ENCODE data around the gene MEGF10.

The MEGF10 gene

GRCh38 chr5:127367029-127367428, 76.4 kb downstream of the MEGF10 start:
- Histone ChIP-seq H3K4me2 (ENCODE audit: low read length) (no peak overlapping the region), H3K4me1 (ENCODE audit: low read length) (peaks cover 7% of the 10 kb centered on the region; the same call in 1 of the 2 replicates), H3K4me3 (ENCODE audit: low read length) (no peak overlapping the region), H3K27ac (ENCODE audit: low read length) (no peak overlapping the region), H3K9ac (ENCODE audit: low read length) (no peak overlapping the region), H2AFZ (ENCODE audit: low read depth, low read length) (no peak overlapping the region), H3K36me3 (replicated peaks; ENCODE audit: low read depth, low read length) (no peaks in the 10 kb centered on the region), H3K9me3 (ENCODE audit: insufficient read depth, low read length) (no peaks in the 10 kb centered on the region), H3K27me3 (ENCODE audit: low read depth, low read length) (0 out of 2 replicates have a peak, but pooled peaks cover 5% of the 10 kb centered on the region), H3K79me2 (ENCODE audit: low read length) (no peaks in the 10 kb centered on the region), H4K20me1 (ENCODE audit: insufficient read depth, low read length) (no peaks in the 10 kb centered on the region)
- TF ChIP-seq EZH2phosphoT487 (IDR thresholded peaks at IDR 0.05; ENCODE audit: low read depth) (no peak), CTCF (IDR thresholded peaks at IDR 0.05; ENCODE audit: low read depth, low read length) (no peak)

- Histone ChIP-seq H3K36me3 (replicated peaks; ENCODE audit: low read depth, low read length) (no peaks in the 10 kb centered on the region), H3K9me3 (ENCODE audit: insufficient read depth, low read length) (no peaks in the 10 kb centered on the region), H3K4me2 (ENCODE audit: low read length) (no peak overlapping the region), H3K4me3 (ENCODE audit: low read length) (no peak overlapping the region), H3K9ac (ENCODE audit: low read length) (no peak overlapping the region), H3K27me3 (ENCODE audit: low read depth, low read length) (0 out of 2 replicates have a peak, but pooled peaks cover 5% of the 10 kb centered on the region), H3K79me2 (ENCODE audit: low read length) (no peaks in the 10 kb centered on the region), H3K27ac (ENCODE audit: low read length) (no peak overlapping the region), H4K20me1 (ENCODE audit: insufficient read depth, low read length) (no peaks in the 10 kb centered on the region), H3K4me1 (ENCODE audit: low read length) (peaks cover 7% of the 10 kb centered on the region; the same call in 1 of the 2 replicates), H2AFZ (ENCODE audit: low read depth, low read length) (no peak overlapping the region)
- TF ChIP-seq EZH2phosphoT487 (IDR thresholded peaks at IDR 0.05; ENCODE audit: low read depth) (no peak), CTCF (IDR thresholded peaks at IDR 0.05; ENCODE audit: low read depth, low read length) (no peak)
Observed at GRCh38 chr5:127367946-127368465, 77.4 kb downstream of the MEGF10 start.

- Histone ChIP-seq H3K9ac (ENCODE audit: low read length) (no peak overlapping the region), H4K20me1 (ENCODE audit: insufficient read depth, low read length) (no peaks in the 10 kb centered on the region)
Observed at GRCh38 chr5:127369796-127370195, 79.2 kb downstream of the MEGF10 start.

GRCh38 chr5:127370631-127371030, 80.0 kb downstream of the MEGF10 start:
- H4K20me1 ChIP-seq (ENCODE audit: insufficient read depth, low read length): no peaks in the 10 kb centered on the region
- 0 out of 2 replicates have a peak, but pooled peaks cover 2% of the 10 kb centered on the region for H3K27me3 ChIP-seq (ENCODE audit: low read depth, low read length)
- peaks cover 7% of the 10 kb centered on the region; the same call in 1 of the 2 replicates for H3K4me1 ChIP-seq (ENCODE audit: low read length)
- H3K9me3 ChIP-seq (ENCODE audit: insufficient read depth, low read length): no peaks in the 10 kb centered on the region
- H3K36me3 ChIP-seq (replicated peaks; ENCODE audit: low read depth, low read length): no peaks in the 10 kb centered on the region
- H2AFZ ChIP-seq (ENCODE audit: low read depth, low read length): no peak overlapping the region; the same call in 1 of the 2 replicates
- no peak for TF ChIP-seq EZH2phosphoT487 (IDR thresholded peaks at IDR 0.05; ENCODE audit: low read depth)
- TF ChIP-seq CTCF (IDR thresholded peaks at IDR 0.05; ENCODE audit: low read depth, low read length): no peak
- no peak overlapping the region for H3K9ac ChIP-seq (ENCODE audit: low read length)
- no peak overlapping the region for H3K27ac ChIP-seq (ENCODE audit: low read length)
- H3K79me2 ChIP-seq (ENCODE audit: low read length): no peaks in the 10 kb centered on the region
- peak overlapping the region; percentile 42 for H3K4me2 ChIP-seq (ENCODE audit: low read length)
- H3K4me3 ChIP-seq (ENCODE audit: low read length): peak overlapping the region; percentile 32

More at GRCh38 chr5:127369796-127370195, 79.2 kb downstream of the MEGF10 start:
- H3K4me2 ChIP-seq (ENCODE audit: low read length): no peak overlapping the region
- peaks cover 7% of the 10 kb centered on the region; the same call in 1 of the 2 replicates for H3K4me1 ChIP-seq (ENCODE audit: low read length)
- no peak overlapping the region for H3K27ac ChIP-seq (ENCODE audit: low read length)
- no peaks in the 10 kb centered on the region for H3K9me3 ChIP-seq (ENCODE audit: insufficient read depth, low read length)
- no peaks in the 10 kb centered on the region for H3K36me3 ChIP-seq (replicated peaks; ENCODE audit: low read depth, low read length)
- no peak overlapping the region for H2AFZ ChIP-seq (ENCODE audit: low read depth, low read length)
- no peak overlapping the region for H3K4me3 ChIP-seq (ENCODE audit: low read length)
- H3K27me3 ChIP-seq (ENCODE audit: low read depth, low read length): 0 out of 2 replicates have a peak, but pooled peaks cover 2% of the 10 kb centered on the region
- H3K79me2 ChIP-seq (ENCODE audit: low read length): no peaks in the 10 kb centered on the region
- TF ChIP-seq CTCF (IDR thresholded peaks at IDR 0.05; ENCODE audit: low read depth, low read length) (no peak), EZH2phosphoT487 (IDR thresholded peaks at IDR 0.05; ENCODE audit: low read depth) (no peak)
